Mesenchymal stem cell (in vitro differentiated cells and primary cell): ENCODE measurements around the gene TMEM167B.

Experiments used
- DNase-seq: peaks from one replicate; pipeline ENCODE4 v3.0.0-alpha.2; 2013
- H2AFZ ChIP-seq: one replicate; pipeline ENCODE4 v1.6.1; 2013; ENCODE audit warnings: low read depth, mild to moderate bottlenecking, control low read depth, inconsistent platforms, low read length, moderate library complexity
- H2AK5ac ChIP-seq: 2 replicates; pipeline ENCODE4 v1.6.1; 2013; ENCODE audit warnings: low read length, moderate library complexity, mild to moderate bottlenecking, inconsistent platforms; ENCODE audit not compliant: severe bottlenecking
- H2BK120ac ChIP-seq: one replicate; pipeline ENCODE4 v1.6.1; 2013; ENCODE audit warnings: low read depth, mild to moderate bottlenecking, inconsistent platforms, low read length, moderate library complexity
- H2BK12ac ChIP-seq, 2 experiments: one replicate each; pipeline ENCODE4 v1.6.1; 2013; ENCODE audit warnings: inconsistent platforms in 2 of 2, low read length in 2 of 2, mild to moderate bottlenecking in 2 of 2, moderate library complexity in 2 of 2, control low read depth in 1 of 2
- H2BK15ac ChIP-seq: one replicate; pipeline ENCODE4 v1.6.1; 2013; ENCODE audit warnings: mild to moderate bottlenecking, low read depth, inconsistent platforms; ENCODE audit not compliant: poor library complexity, severe bottlenecking
- H2BK5ac ChIP-seq: 2 replicates; pipeline ENCODE4 v1.6.1; 2013; ENCODE audit warnings: low read depth, mild to moderate bottlenecking, low read length, control low read depth, inconsistent platforms; ENCODE audit not compliant: poor library complexity, severe bottlenecking
- H3K14ac ChIP-seq, 2 experiments: one replicate each; pipeline ENCODE4 v1.6.1; 2013; ENCODE audit warnings: inconsistent platforms in 2 of 2, low read length in 2 of 2, control low read depth in 1 of 2, mild to moderate bottlenecking in 1 of 2, moderate library complexity in 1 of 2
- H3K18ac ChIP-seq, 2 experiments: one replicate each; pipeline ENCODE4 v1.6.1; 2013; ENCODE audit warnings: inconsistent platforms in 2 of 2, low read length in 2 of 2, control low read depth in 1 of 2, low read depth in 1 of 2, mild to moderate bottlenecking in 1 of 2
- H3K23ac ChIP-seq, 2 experiments: one replicate each; pipeline ENCODE4 v1.6.1; 2013; ENCODE audit warnings: inconsistent platforms in 2 of 2, low read length in 2 of 2, mild to moderate bottlenecking in 2 of 2, moderate library complexity in 2 of 2, control low read depth in 1 of 2
- H3K27ac ChIP-seq: 2 replicates; pipeline ENCODE4 v1.5.1; 2013; ENCODE audit warnings: mild to moderate bottlenecking, moderate library complexity, low read length, control low read depth, inconsistent platforms; ENCODE audit not compliant: poor library complexity, severe bottlenecking
- H3K27me3 ChIP-seq, 2 experiments: 2 replicates each; pipeline versions ENCODE4 v1.6.1 to v1.7.0; 2013; ENCODE audit warnings: low read length in 2 of 2, mild to moderate bottlenecking in 2 of 2, moderate library complexity in 2 of 2, control low read depth in 1 of 2, inconsistent platforms in 1 of 2; ENCODE audit not compliant: control insufficient read depth in 1 of 2, insufficient read depth in 1 of 2
- H3K36me3 ChIP-seq, 2 experiments: 2 replicates each; pipeline versions ENCODE4 v1.6.1 to v1.7.0; 2013; ENCODE audit warnings: low read length in 2 of 2, control low read depth in 1 of 2, inconsistent platforms in 1 of 2, low read depth in 1 of 2, mild to moderate bottlenecking in 1 of 2; ENCODE audit not compliant: insufficient read depth in 2 of 2, control insufficient read depth in 1 of 2
- H3K4ac ChIP-seq, 2 experiments: one replicate each; pipeline ENCODE4 v1.6.1; 2013; ENCODE audit warnings: inconsistent platforms in 2 of 2, low read length in 2 of 2, mild to moderate bottlenecking in 2 of 2, moderate library complexity in 2 of 2, control low read depth in 1 of 2, low read depth in 1 of 2
- H3K4me1 ChIP-seq: 2 replicates; pipeline ENCODE4 v1.6.1; 2013; ENCODE audit warnings: low read depth, low read length, control low read depth; ENCODE audit not compliant: control insufficient read depth, insufficient read depth
- H3K4me2 ChIP-seq: 2 replicates; pipeline ENCODE4 v1.6.1; 2013; ENCODE audit warnings: low read length, mild to moderate bottlenecking, inconsistent platforms; ENCODE audit not compliant: poor library complexity, severe bottlenecking
- H3K4me3 ChIP-seq, 2 experiments: 2 replicates each; pipeline versions ENCODE4 v1.5.1 to v1.7.0; 2013; ENCODE audit warnings: low read length in 2 of 2, mild to moderate bottlenecking in 2 of 2, control low read depth in 1 of 2, low read depth in 1 of 2; ENCODE audit not compliant: insufficient read depth in 1 of 2
- H3K79me1 ChIP-seq: replicated peaks from 2 replicates; pipeline ENCODE4 v1.6.1; 2013; ENCODE audit warnings: mild to moderate bottlenecking, control low read depth, low read length, inconsistent platforms; ENCODE audit not compliant: poor library complexity, severe bottlenecking
- H3K9ac ChIP-seq: 2 replicates; pipeline ENCODE4 v1.7.0; 2013; ENCODE audit warnings: mild to moderate bottlenecking, low read length, moderate library complexity
- H3K9me3 ChIP-seq: 2 replicates; pipeline ENCODE4 v1.7.0; 2013; ENCODE audit warnings: mild to moderate bottlenecking, low read length; ENCODE audit not compliant: control insufficient read depth
- H4K8ac ChIP-seq: one replicate; pipeline ENCODE4 v1.6.1; 2013; ENCODE audit warnings: inconsistent platforms, mild to moderate bottlenecking, low read length, moderate library complexity
- H4K91ac ChIP-seq: one replicate; pipeline ENCODE4 v1.6.1; 2013; ENCODE audit warnings: mild to moderate bottlenecking, low read length, inconsistent platforms
- WGBS: methylation state at CpG from one replicate; pipeline ENCODE4 v1.1.7; 2013; ENCODE audit warnings: mixed read lengths; 5-methylcytosine and 5-hydroxymethylcytosine counted together

TMEM167B gene

DNA sequence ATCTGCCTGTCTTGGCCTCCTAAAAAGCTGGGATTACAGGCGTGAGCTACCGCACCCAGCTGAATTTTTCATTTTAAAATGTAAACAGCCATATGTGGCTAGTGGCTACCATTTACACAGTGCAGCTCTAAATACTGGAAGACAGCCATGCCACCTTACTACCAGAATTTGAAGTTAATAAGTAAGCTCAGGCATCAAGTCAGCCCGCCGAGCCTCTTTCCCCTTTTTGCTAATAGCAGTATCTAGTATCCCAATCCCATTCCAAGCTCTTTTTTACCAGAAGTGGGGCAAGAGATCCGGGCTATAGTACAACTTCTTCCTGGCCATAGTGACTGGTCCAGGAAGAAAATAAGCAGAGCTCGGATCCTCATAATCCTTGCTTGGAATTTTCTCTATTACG lies 29.9 kb upstream of the TMEM167B start:
- H3K4me1 ChIP-seq = peaks cover 4% of the 10 kb centered on the region
- no peak overlapping the region for H2BK120ac ChIP-seq
- H3K36me3 ChIP-seq = peaks cover 21 to 27% of the 10 kb centered on the region in 2 experiments
- WGBS = 93% methylated on average over 7 of the region's 7 CpGs
- H3K14ac ChIP-seq = no peak overlapping the region
- DNase-seq = no peak
- H4K91ac ChIP-seq = no peak overlapping the region
- H4K8ac ChIP-seq = no peak overlapping the region
- no peak overlapping the region for H2BK5ac ChIP-seq
- H3K9me3 ChIP-seq = no peaks in the 10 kb centered on the region
- no peak overlapping the region for H2AFZ ChIP-seq
- H3K23ac ChIP-seq = no peak overlapping the region
- no peaks in the 10 kb centered on the region for H3K27me3 ChIP-seq
- no peak overlapping the region for H2AK5ac ChIP-seq
- H3K4me2 ChIP-seq = no peak overlapping the region
- no peak overlapping the region for H2BK12ac ChIP-seq
- no peak overlapping the region for H3K4me3 ChIP-seq
- no peak overlapping the region for H3K18ac ChIP-seq
- H3K9ac ChIP-seq = no peak overlapping the region
- H3K79me1 ChIP-seq = peaks cover 3% of the 10 kb centered on the region
- no peak overlapping the region for H3K27ac ChIP-seq
- no peak overlapping the region for H2BK15ac ChIP-seq
- no peak overlapping the region for H3K4ac ChIP-seq

DNA sequence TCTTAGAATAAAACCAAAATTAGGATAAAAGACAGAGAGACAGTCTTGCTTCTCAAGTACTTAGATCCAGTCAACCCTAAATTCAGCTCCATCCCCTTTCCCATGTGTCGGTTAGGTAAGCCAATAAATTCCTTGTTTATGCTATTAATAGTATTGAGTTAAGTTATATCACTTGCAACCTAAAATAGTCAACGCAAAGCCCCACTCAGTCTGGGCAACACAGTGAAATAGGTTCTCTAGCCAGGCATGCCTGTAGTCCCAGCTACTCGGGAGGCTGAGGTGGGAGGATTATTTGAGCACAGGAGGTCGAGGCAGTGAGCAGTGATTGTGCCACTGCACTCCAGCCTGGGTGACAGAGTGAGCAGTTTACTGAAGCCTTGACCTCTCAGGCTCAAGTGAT lies 29.4 kb upstream of the TMEM167B start:
- Histone ChIP-seq H3K23ac (no peak overlapping the region), H3K9me3 (no peaks in the 10 kb centered on the region), H2BK5ac (no peak overlapping the region), H3K4me2 (no peak overlapping the region), H3K18ac (no peak overlapping the region), H4K91ac (no peak overlapping the region), H3K4ac (no peak overlapping the region), H2BK120ac (no peak overlapping the region), H3K4me3 (no peak overlapping the region), H3K27ac (no peak overlapping the region), H2BK12ac (no peak overlapping the region), H4K8ac (no peak overlapping the region), H3K36me3 (peaks cover 21 to 32% of the 10 kb centered on the region in 2 experiments), H3K9ac (no peak overlapping the region), H3K14ac (no peak overlapping the region), H3K4me1 (peaks cover 4% of the 10 kb centered on the region), H2AFZ (no peak overlapping the region), H2BK15ac (no peak overlapping the region), H2AK5ac (no peak overlapping the region), H3K79me1 (peaks cover 3% of the 10 kb centered on the region), H3K27me3 (no peaks in the 10 kb centered on the region)
- DNase-seq = no peak
- WGBS = 97% methylated on average over 3 of the region's 4 CpGs

DNA sequence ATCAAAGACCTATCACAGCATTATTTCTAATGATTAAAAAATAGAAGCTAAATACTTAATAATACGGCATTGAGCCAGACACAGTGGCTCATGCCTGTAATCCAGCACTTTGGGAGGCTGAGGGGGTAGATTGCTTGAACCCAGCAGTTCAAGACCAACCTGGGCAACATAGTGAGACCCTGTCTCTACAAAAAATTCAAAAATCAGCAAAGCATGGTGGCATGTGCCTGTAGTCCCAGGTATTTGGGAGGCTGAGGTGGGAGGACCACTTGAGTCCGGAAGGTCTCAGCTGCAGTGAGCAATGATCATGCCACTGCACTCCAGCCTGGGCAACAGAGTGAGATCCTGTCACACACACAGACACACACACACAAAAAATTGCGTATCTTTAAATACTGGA lies 25.4 kb upstream of the TMEM167B start:
- Histone ChIP-seq H3K4me3 (no peak overlapping the region), H2BK15ac (no peak overlapping the region), H3K14ac (no peak overlapping the region), H4K91ac (no peak overlapping the region), H3K4ac (no peak overlapping the region), H3K36me3 (peaks cover 41 to 66% of the 10 kb centered on the region in 2 experiments), H3K9me3 (no peaks in the 10 kb centered on the region), H2BK120ac (no peak overlapping the region), H2BK5ac (no peak overlapping the region), H3K23ac (no peak overlapping the region), H3K27me3 (no peaks in the 10 kb centered on the region), H2BK12ac (no peak overlapping the region), H3K18ac (no peak overlapping the region), H2AK5ac (no peak overlapping the region), H3K27ac (no peak overlapping the region), H3K79me1 (peaks cover 6% of the 10 kb centered on the region), H3K4me1 (peaks cover 4% of the 10 kb centered on the region), H3K4me2 (no peak overlapping the region), H3K9ac (no peak overlapping the region), H2AFZ (no peak overlapping the region), H4K8ac (no peak overlapping the region)
- no peak for DNase-seq
- WGBS = 100% methylated on average over 1 of the region's 3 CpGs

DNA sequence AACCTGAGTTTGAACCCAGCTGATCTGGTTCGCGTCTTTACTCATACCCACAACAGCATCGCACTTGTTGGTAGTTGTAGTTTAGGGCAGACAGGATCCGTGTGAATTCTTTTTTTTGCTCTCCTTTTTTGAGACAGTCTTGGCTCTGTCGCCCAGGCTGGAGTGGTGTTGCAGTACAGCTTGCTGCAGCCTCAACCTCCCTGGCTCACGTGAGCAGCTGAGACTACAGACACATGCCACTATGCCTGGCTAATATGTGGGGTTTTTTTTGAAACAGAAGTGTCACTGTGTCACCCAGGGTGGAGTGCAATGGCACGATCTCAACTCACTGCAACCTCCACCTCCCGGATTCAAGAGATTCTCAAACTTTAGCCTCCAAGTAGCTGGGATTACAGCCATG lies 22.7 kb upstream of the TMEM167B start:
- no peak overlapping the region for H2AK5ac ChIP-seq
- WGBS = 97% methylated on average over 6 of the region's 8 CpGs

More for the DNA sequence above, 22.7 kb upstream of the TMEM167B start:
- Histone ChIP-seq H2BK5ac (no peak overlapping the region), H3K4me1 (peaks cover 1% of the 10 kb centered on the region), H2BK15ac (no peak overlapping the region), H3K4me3 (no peak overlapping the region), H2AFZ (no peak overlapping the region), H3K14ac (no peak overlapping the region), H4K91ac (no peak overlapping the region), H3K9me3 (no peaks in the 10 kb centered on the region), H3K9ac (no peak overlapping the region), H3K18ac (no peak overlapping the region), H3K4me2 (no peak overlapping the region), H2BK12ac (no peak overlapping the region), H4K8ac (no peak overlapping the region), H3K23ac (no peak overlapping the region), H3K4ac (no peak overlapping the region), H2BK120ac (no peak overlapping the region), H3K36me3 (peaks cover 45 to 76% of the 10 kb centered on the region in 2 experiments), H3K79me1 (peaks cover 6% of the 10 kb centered on the region), H3K27ac (no peak overlapping the region), H3K27me3 (no peaks in the 10 kb centered on the region)
- no peak for DNase-seq
